HEK293 (cell line): ENCODE results near the gene NUDT22.

Source experiments
- ZNF121 ChIP-seq: fragments of 450-650 bp; formaldehyde crosslinking; IDR thresholded peaks from 2 replicates; pipeline ENCODE4 v1.5.1; 2016; ENCODE audit warnings: missing biosample characterization, missing genetic modification characterization
- TF ChIP-seq, protein P1 (sequence below): fragments of 450-650 bp; formaldehyde crosslinking; IDR thresholded peaks from 2 replicates; pipeline ENCODE4 v1.5.1; 2016; ENCODE audit warnings: missing biosample characterization, missing genetic modification characterization
- TF ChIP-seq, protein P2 (sequence below): fragments of 450-650 bp; formaldehyde crosslinking; IDR thresholded peaks from 2 replicates; pipeline ENCODE4 v1.5.1; 2016; ENCODE audit warnings: missing biosample characterization, missing genetic modification characterization

DNA sequence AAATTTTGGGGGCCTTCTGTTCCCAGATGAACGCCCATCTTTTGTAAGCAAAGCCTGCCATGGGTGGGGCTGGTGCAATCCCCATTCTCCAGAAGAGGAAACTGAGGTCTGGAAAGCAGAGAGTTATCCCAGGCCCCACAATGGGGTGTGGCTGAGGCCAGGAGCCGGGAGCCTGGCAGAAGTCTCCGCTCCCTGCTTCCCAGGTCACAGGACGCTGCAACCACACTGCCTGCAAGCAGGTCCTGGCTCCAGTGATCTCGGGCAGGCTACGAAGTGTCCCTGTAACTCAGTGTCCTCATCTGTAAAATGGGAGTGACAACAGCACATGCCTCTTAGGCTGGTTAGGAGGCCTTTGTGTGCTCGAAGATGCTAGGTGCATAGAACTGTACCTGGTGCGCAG is 27.0 kb downstream of the NUDT22 start:
- TF ChIP-seq, protein P1, sequence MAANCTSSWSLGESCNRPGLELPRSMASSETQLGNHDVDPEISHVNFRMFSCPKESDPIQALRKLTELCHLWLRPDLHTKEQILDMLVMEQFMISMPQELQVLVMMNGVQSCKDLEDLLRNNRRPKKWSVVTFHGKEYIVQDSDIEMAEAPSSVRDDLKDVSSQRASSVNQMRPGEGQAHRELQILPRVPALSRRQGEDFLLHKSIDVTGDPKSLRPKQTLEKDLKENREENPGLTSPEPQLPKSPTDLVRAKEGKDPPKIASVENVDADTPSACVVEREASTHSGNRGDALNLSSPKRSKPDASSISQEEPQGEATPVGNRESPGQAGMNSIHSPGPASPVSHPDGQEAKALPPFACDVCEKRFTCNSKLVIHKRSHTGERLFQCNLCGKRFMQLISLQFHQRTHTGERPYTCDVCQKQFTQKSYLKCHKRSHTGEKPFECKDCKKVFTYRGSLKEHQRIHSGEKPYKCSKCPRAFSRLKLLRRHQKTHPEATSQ, result no peak
- TF ChIP-seq ZNF121 (tag by site-specific recombination), result no peak
- TF ChIP-seq, protein P2, sequence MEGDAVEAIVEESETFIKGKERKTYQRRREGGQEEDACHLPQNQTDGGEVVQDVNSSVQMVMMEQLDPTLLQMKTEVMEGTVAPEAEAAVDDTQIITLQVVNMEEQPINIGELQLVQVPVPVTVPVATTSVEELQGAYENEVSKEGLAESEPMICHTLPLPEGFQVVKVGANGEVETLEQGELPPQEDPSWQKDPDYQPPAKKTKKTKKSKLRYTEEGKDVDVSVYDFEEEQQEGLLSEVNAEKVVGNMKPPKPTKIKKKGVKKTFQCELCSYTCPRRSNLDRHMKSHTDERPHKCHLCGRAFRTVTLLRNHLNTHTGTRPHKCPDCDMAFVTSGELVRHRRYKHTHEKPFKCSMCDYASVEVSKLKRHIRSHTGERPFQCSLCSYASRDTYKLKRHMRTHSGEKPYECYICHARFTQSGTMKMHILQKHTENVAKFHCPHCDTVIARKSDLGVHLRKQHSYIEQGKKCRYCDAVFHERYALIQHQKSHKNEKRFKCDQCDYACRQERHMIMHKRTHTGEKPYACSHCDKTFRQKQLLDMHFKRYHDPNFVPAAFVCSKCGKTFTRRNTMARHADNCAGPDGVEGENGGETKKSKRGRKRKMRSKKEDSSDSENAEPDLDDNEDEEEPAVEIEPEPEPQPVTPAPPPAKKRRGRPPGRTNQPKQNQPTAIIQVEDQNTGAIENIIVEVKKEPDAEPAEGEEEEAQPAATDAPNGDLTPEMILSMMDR (tag by site-specific recombination), result no peak
